Erythroblast (primary cell): Measurements from ENCODE around the gene FASTK.

Experiments used
- GATA1 ChIP-seq: IDR thresholded peaks from 2 replicates; pipeline ENCODE4 v1.6.1; 2011; ENCODE audit warnings: low read depth, mild to moderate bottlenecking, control low read depth, low read length, moderate library complexity
- POLR2A ChIP-seq: IDR thresholded peaks from 2 replicates; pipeline ENCODE4 v1.6.1; 2011; ENCODE audit warnings: mild to moderate bottlenecking, low read length

DNA sequence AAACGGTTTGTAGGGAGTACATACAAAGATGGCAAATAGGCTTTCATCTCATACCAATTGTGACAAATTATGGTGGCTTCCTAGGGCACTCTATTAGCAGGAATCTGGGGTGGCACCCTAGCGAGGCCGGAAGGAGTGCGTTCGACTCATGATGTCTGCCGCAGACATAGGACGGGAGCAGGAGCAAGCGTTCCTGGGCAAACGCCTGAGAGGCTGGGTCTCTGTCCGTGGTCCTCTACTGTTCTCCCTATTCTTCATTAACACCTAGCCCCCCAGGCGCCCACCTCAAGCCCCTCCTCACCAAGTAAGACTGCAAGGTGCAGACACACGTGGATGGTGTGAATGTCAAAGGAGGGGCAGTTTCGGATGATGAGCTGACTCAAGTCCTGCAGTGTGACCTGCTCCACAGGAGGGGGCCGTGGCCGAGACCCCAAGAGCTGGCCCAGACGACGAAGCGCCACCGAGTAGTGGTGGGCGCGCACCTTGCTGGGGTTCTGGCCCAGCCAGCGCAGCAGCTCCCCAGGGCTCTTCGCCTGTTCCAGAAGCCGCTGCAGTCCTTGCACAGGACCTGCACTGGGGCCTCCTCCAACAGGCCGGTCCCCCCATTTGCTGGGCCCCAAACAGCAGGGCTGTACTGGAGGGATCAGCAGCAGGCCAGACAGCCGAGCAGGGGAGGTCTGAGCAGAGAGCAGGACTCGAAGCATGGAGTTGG is 1.3 kb downstream of the FASTK start:
- no peak for TF ChIP-seq POLR2A
- TF ChIP-seq GATA1: no peak
